Central memory CD8-positive, alpha-beta T cell (primary cell): Measurements from ENCODE around the gene PIAS4.

Source experiments
- ATAC-seq: fragments of 150-1000 bp; cut with Tn5 transposase; replicated peaks from 2 replicates; pipeline ENCODE4 v1.10.0; 2022; ENCODE audit warnings: mild to moderate bottlenecking, moderate FRiP score, moderate number of reproducible peaks; ENCODE audit not compliant: poor library complexity, severe bottlenecking; ENCODE audit errors: extremely low read depth
- DNase-seq, 2 donors: peaks; one replicate each; pipeline ENCODE4 v3.0.0; 2021; ENCODE audit warnings: low spot score in 2 of 2
- H3K27ac Mint-ChIP-seq: one replicate; pipeline ENCODE4 v1.8.0; 2022; ENCODE audit warnings: low read depth, mild to moderate bottlenecking, moderate library complexity, mixed read lengths
- H3K27me3 Mint-ChIP-seq: one replicate; pipeline ENCODE4 v1.8.0; 2022; ENCODE audit warnings: mixed read lengths
- H3K36me3 Mint-ChIP-seq: one replicate; pipeline ENCODE4 v1.8.0; 2022; ENCODE audit warnings: mild to moderate bottlenecking, moderate library complexity, mixed read lengths; ENCODE audit not compliant: insufficient read depth
- H3K4me1 Mint-ChIP-seq: one replicate; pipeline ENCODE4 v1.8.0; 2022; ENCODE audit warnings: mixed read lengths
- H3K4me3 Mint-ChIP-seq: one replicate; pipeline ENCODE4 v1.8.0; 2022; ENCODE audit warnings: mild to moderate bottlenecking, moderate library complexity, mixed read lengths
- H3K9me3 Mint-ChIP-seq: one replicate; pipeline ENCODE4 v1.8.0; 2022; ENCODE audit warnings: mixed read lengths

Gene PIAS4

DNA sequence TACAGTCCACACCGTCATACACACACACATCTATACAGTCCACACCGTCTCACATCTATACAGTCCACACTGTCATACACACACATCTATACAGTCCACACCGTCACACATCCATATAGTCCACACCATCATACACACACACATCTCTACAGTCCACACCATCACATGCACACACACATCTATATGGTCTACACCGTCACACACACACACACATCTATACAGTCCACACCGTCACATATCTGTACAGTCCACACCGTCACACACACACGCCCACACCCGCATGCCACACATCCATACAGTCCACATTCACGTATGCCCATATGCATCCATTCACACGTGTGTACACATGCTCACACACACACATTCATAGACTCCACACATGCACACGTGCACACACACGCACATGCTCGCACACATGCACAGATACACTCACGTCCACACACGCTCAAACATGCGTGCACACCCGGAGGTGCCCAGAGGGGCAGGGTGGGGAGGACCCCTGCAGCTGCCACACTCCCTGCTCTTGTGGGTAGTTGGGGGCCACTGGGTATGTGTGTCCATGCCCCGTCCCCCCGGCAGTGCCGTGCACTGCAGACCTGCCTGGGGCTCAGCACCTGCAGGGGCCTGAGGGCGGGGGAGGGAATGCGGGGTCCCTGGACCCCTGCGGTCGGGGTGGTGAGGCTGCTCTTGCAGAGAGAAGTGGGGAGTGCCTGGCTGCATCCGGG is 29.2 kb downstream of the PIAS4 start:
- Mint-ChIP-seq H3K9me3 (no peaks in the 10 kb centered on the region), H3K27me3 (no peaks in the 10 kb centered on the region), H3K4me1 (no peaks in the 10 kb centered on the region), H3K27ac (no peak overlapping the region), H3K36me3 (peaks cover 17% of the 10 kb centered on the region), H3K4me3 (no peak overlapping the region)
- DNase-seq (no peak), ATAC-seq (no peak)

DNA sequence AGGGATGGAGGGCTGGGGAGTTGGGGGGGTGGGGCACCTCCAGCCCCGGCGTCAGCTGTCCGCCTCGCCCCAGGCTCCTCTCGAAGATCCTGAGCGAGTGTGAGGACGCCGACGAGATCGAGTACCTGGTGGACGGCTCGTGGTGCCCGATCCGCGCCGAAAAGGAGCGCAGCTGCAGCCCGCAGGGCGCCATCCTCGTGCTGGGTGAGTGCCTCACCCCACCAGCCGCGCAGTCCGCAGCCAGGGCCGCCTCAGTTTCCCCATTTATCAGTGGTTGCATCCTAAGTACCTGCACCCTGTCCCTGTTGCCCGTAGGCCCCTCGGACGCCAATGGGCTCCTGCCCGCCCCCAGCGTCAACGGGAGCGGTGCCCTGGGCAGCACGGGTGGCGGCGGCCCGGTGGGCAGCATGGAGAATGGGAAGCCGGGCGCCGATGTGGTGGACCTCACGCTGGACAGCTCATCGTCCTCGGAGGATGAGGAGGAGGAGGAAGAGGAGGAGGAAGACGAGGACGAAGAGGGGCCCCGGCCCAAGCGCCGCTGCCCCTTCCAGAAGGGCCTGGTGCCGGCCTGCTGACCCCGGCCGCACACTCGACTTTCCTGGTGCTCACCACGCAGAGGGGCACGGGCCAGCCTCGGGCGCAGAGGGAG is 29.9 kb downstream of the PIAS4 start:
- ATAC-seq (no peak), DNase-seq (no peak)
- Mint-ChIP-seq H3K27ac (no peak overlapping the region), H3K36me3 (peaks cover 17% of the 10 kb centered on the region), H3K4me3 (no peak overlapping the region), H3K27me3 (no peaks in the 10 kb centered on the region), H3K4me1 (no peaks in the 10 kb centered on the region), H3K9me3 (no peaks in the 10 kb centered on the region)

DNA sequence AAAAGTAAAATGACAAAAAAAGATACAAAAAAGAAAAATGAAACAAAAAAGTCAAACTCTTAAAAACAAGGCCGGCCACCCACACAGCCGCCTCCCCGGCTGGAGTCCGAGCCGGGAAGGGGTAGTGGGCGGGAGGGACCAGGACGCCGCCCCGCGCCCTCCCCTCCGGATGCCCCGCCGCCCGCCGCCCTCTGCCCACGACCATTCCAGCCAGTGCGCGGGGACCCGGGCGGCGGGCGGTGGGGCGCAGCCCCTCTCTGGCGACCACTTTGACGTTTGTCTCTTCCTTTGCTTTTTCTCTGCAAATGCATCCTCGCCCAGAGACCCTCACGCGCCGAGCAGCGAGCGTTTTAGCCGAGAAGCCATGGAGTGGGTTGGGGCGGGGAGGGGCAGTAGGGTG is 30.5 kb downstream of the PIAS4 start:
- DNase-seq, result no peak
- H3K4me1 Mint-ChIP-seq, result no peaks in the 10 kb centered on the region
- peaks cover 20% of the 10 kb centered on the region for H3K36me3 Mint-ChIP-seq
- ATAC-seq, result no peak
- no peak overlapping the region for H3K27ac Mint-ChIP-seq
- H3K9me3 Mint-ChIP-seq, result no peaks in the 10 kb centered on the region
- no peak overlapping the region for H3K4me3 Mint-ChIP-seq
- H3K27me3 Mint-ChIP-seq, result no peaks in the 10 kb centered on the region

DNA sequence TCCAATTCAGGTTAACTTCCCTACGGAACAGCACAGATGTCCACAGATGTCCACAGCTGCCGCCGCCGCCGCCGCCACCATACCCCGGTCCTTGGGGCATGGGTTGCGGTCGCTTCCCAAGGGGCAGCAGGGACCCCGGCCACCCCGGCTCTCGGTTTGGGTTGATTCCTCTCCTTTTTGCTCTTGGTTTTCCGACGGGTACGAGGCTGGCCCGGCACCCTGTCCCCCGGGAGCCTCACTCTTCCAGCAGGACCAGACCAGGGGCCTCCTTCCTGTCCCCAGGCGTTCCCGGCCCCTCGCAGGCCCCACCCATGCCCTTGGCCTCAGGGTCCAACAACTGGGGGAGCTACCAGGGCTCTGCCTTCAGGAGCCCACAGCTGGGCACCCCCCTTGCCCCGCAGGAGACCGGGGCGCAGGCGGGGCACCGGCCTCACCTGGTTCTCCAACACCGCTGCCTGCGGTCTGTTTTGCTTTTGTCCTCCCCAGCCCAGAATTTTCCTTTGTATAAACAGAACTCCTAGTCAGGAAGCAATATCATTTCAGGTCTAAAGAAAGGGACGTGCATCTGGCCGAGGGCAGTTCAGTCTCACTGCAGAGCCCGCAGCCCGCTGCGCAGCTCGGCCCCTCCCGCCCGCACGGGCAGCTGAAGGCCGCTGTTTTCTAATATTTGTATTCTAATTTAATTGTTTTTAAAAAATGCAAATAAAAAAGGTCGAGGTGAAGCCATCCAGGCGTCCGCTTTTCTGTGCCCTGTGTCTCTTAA is 31.3 kb downstream of the PIAS4 start:
- DNase-seq (no peak), ATAC-seq (no peak)
- Mint-ChIP-seq H3K27ac (no peak overlapping the region), H3K4me3 (no peak overlapping the region), H3K4me1 (no peaks in the 10 kb centered on the region), H3K9me3 (no peaks in the 10 kb centered on the region), H3K27me3 (no peaks in the 10 kb centered on the region), H3K36me3 (peaks cover 21% of the 10 kb centered on the region)

DNA sequence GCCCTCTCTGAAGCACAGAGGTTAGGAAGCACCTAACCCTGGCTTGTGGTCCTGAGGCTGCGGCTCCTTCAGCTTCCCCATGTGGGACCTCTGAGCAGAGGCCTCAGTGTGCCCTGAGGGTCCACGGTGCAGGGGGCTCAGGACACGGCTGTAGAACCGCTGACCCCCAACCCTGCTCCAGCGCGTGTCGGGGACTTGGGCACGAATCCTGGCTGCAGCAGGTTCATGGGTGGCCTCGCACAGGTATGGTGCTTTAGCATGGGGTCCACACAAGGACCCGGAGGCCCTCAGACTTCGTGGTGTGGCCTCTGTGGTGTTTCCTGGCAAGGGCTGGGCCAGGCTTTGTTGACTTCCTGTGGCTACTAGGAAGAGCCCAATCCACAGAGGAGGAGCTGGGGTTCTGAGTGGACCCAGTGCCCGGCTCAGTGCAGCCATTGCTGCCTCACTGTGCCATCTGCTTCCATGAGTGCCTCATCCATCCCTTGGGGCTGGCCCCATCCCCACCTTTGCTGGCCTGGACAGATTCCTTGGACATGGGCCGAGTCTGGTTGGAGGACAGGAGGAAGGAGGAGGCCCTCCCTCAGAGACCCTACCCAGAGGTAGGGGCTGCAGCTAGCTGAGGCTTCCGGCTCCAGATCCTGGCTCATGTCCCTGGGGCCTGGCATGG is 34.7 kb downstream of the PIAS4 start:
- Mint-ChIP-seq H3K9me3 (no peaks in the 10 kb centered on the region), H3K36me3 (peaks cover 49% of the 10 kb centered on the region), H3K27ac (no peak overlapping the region), H3K4me3 (no peak overlapping the region), H3K4me1 (peaks cover 8% of the 10 kb centered on the region), H3K27me3 (no peaks in the 10 kb centered on the region)
- DNase-seq (no peak), ATAC-seq (no peak)

DNA sequence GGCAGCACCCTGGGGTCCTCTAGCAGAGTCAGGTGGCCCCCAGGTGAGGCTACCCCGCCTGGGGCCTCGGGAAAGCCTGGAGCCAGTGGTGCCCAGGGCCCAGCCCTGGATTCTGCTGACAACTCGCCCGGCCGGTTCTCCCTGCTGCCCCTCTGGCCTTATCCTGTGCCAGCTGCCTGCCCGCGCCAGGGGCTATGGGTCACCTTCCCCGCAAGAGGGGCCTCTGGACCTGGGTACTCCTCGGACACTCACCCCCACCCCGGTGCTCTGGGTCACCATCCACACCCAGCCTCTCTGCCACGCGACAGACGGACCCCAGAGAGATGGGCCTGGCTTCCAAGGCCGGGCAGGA is 35.2 kb downstream of the PIAS4 start:
- no peak for ATAC-seq
- peaks cover 8% of the 10 kb centered on the region for H3K4me1 Mint-ChIP-seq
- no peaks in the 10 kb centered on the region for H3K9me3 Mint-ChIP-seq
- no peak overlapping the region for H3K27ac Mint-ChIP-seq
- DNase-seq, result no peak
- H3K27me3 Mint-ChIP-seq, result no peaks in the 10 kb centered on the region
- H3K36me3 Mint-ChIP-seq, result peaks cover 48% of the 10 kb centered on the region
- no peak overlapping the region for H3K4me3 Mint-ChIP-seq

DNA sequence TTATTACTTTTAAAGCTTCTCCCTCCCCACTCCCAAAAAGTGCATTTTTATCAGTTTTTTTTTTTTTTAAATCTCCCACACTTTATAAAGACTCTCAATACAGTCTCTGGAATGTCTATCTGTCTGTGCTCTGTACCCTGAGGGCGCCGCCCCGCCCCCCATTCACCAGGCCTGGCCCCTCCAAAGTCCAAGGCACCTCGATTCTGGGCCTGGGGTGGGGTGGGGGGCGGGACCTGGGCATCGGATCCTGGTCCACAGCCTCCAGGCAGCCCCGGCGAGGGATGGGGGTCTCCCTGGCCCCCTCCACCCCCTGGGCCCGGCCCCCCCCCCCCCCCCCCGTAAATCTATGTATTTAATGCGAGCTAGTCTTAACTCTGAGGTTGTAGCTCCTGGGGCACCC is 35.9 kb downstream of the PIAS4 start:
- H3K27me3 Mint-ChIP-seq, result no peaks in the 10 kb centered on the region
- H3K36me3 Mint-ChIP-seq, result peaks cover 50% of the 10 kb centered on the region
- H3K27ac Mint-ChIP-seq, result no peak overlapping the region
- DNase-seq, result no peak
- ATAC-seq, result no peak
- H3K4me3 Mint-ChIP-seq, result no peak overlapping the region
- H3K9me3 Mint-ChIP-seq, result no peaks in the 10 kb centered on the region
- H3K4me1 Mint-ChIP-seq, result peaks cover 8% of the 10 kb centered on the region

DNA sequence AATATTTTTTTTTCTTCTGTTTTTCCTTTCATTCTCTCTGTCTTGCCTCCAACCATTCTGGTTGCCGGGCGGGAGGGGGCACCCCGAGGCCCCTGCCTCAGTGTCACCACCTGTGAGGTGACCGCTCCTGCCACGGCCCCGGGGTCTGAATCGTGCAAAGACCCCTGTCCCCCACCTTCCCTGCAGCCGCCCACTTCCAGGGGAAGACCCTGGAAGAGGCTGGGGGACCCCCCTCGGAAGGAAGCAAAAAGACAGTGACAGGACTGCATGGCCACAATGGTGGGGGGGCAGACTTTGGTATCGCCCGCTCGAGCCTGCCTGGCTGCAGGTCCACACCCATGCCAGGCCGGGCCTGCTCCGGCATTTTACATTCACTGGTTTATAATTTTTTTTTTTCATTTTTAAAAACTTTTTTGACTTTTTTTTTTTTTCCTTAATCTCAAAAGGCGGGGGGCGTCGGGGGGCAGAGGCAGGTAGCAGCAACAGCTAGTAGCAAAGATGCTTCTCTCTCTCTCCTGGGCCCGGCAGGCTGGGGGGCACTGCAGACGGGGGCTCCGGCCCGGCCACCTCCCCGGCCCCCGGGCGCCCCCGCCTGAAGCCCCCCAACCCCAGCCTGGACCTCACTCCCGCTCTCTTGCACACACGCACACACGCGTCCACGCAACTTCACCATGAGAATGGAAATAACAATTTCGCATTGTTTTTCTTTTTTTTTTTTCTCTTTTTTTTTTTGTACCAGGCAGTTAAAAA is 36.6 kb downstream of the PIAS4 start:
- no peak for ATAC-seq
- Mint-ChIP-seq H3K9me3 (no peaks in the 10 kb centered on the region), H3K27ac (peak overlapping the region; percentile 53), H3K4me3 (no peak overlapping the region), H3K4me1 (peaks cover 11% of the 10 kb centered on the region), H3K27me3 (no peaks in the 10 kb centered on the region), H3K36me3 (peaks cover 55% of the 10 kb centered on the region)
- DNase-seq, result no peak

DNA sequence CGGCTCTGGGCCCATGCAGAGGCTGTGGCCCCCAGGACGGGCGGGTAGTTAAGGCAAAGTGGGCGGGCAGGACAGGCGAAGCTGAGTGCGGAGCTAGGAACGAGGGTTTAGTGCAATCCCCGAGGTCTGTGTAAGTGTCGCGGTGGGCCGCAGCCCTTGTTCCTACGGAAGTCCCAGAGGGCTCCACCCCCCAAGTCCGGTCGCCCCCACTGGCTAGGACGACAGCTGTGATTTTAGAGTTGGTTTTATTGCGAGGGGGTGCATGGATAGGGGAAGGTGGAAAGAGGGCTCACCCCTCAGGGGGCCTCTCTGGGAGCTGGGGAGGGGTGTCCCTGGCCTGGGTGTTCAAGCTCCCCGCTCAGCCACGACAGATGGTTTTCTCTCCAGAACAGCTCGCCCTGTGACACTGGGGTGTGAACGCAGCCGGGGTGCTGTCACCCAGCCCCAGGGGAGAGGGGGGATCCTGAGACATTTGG is 37.5 kb downstream of the PIAS4 start:
- DNase-seq, result no peak
- no peaks in the 10 kb centered on the region for H3K9me3 Mint-ChIP-seq
- peaks cover 20% of the 10 kb centered on the region for H3K4me1 Mint-ChIP-seq
- H3K27ac Mint-ChIP-seq, result peak overlapping the region; percentile 95
- H3K4me3 Mint-ChIP-seq, result no peak overlapping the region
- no peak for ATAC-seq
- no peaks in the 10 kb centered on the region for H3K27me3 Mint-ChIP-seq
- H3K36me3 Mint-ChIP-seq, result peaks cover 61% of the 10 kb centered on the region

DNA sequence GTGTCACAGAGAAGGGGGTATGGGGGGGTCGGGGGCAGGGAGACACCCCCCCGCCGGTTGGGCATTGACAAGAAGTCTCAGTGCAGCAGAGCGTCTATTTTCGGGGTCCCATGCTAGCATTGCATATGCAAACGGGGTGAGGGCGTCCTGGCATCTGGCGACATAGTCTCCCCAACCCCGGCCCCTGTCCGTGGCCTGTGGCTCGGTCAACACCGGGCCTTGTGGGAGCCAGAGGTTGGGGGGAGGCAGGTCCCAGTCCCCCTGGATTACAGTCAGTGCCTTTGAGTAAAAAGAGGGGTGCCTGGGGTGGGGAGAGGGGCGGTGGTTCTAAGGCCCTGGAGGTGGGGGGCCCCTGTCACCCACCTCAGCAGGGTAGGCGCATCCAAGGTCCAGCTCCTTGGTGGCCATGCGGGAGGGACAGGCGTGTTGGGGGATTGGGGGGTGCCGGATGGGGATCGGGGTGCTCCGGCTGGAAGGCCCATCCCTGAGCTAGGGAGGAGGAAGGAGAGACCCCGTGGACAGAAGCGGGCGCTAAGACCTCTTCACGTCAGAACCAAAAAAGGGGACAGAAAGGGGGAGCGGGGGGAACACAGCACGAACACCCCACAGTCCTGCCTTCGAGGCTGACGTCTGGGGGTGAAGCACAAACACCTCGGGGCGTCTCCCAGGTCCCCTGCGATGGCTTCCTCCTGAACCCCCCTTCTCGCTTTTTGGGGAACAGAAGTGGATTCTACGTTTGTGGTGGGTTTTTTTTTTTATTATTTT is 38.2 kb downstream of the PIAS4 start:
- H3K9me3 Mint-ChIP-seq, result no peaks in the 10 kb centered on the region
- no peaks in the 10 kb centered on the region for H3K27me3 Mint-ChIP-seq
- H3K4me3 Mint-ChIP-seq, result peak overlapping the region; percentile 37
- no peak for ATAC-seq
- peaks cover 27% of the 10 kb centered on the region for H3K4me1 Mint-ChIP-seq
- no peak for DNase-seq
- H3K36me3 Mint-ChIP-seq, result peaks cover 60% of the 10 kb centered on the region
- peak overlapping the region; percentile 95 for H3K27ac Mint-ChIP-seq

DNA sequence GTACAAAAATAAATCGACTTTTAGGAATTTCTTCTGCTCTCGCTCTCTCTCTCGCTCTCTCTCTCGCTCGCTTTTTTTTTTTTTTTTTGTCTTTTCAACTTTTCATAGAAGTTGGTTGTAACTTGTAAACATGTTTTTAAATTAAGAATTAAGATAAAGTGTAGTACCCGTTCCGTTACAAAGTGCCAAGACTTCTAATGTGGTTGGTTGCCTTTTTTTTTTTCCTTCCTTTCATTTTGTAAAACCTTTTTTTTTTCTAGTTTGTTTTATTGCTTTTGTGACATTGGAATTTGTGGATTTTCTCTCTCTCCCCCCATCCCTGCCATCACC is 38.8 kb downstream of the PIAS4 start:
- Mint-ChIP-seq H3K4me1 (peaks cover 31% of the 10 kb centered on the region), H3K9me3 (no peaks in the 10 kb centered on the region), H3K27ac (peak overlapping the region; percentile 95), H3K4me3 (peak overlapping the region; percentile 37), H3K27me3 (no peaks in the 10 kb centered on the region), H3K36me3 (peaks cover 64% of the 10 kb centered on the region)
- no peak for ATAC-seq
- no peak for DNase-seq
